Peyer's patch (tissue), 4 donors: ENCODE data around the gene ZFR2. TPM values are rescaled to one million over a fixed set of nuclear protein-coding genes. Genes with fewer than 3 reads are reported as not detected.
A peak's percentile ranks its signal among the peaks of the same experiment; 100 is the strongest.
"Not testable (repeated sequence)": the region's sequence is repeated elsewhere in the genome, so short reads cannot be mapped to it uniquely, and the experiment has no call there.

Experiments
- DNase-seq, 3 donors: peaks; one replicate each; pipeline ENCODE4 v3.0.0-alpha.2; 2017 to 2019
- H3K27ac ChIP-seq, 4 donors: fragments of 200-600 bp; sonication (generic); one replicate each; pipeline ENCODE4 v1.5.1; 2016 to 2019
- H3K27me3 ChIP-seq, 2 donors: fragments of 200-600 bp; sonication (generic); one replicate each; pipeline ENCODE4 v1.5.1; 2019
- H3K36me3 ChIP-seq, 3 donors: fragments of 200-600 bp; sonication (generic); one replicate each; pipeline ENCODE4 v1.5.1; 2016 to 2019
- H3K4me1 ChIP-seq, 4 donors: fragments of 200-600 bp; sonication (generic); one replicate each; pipeline ENCODE4 v1.5.1; 2016 to 2019
- H3K4me3 ChIP-seq, 4 donors: fragments of 200-600 bp; sonication (generic); 1 replicate in 3 of 4; 2 replicates in 1 of 4; pipeline ENCODE4 v1.5.1; 2016 to 2019; ENCODE audit warnings: mild to moderate bottlenecking in 1 of 4
- H3K9me3 ChIP-seq, 4 donors: fragments of 200-600 bp; sonication (generic); one replicate each; pipeline ENCODE4 v1.5.1; 2016 to 2019; ENCODE audit warnings: mild to moderate bottlenecking in 1 of 4
- CTCF ChIP-seq, 6 experiments: fragments of 450-650 bp in 4 of 6; fragments of 200-600 bp in 2 of 6; sonication (generic) in 1 of 6; IDR thresholded peaks; one replicate each; pipeline ENCODE4 v1.5.1; 2017 to 2019; ENCODE audit warnings: antibody characterized with exemption in 6 of 6, mild to moderate bottlenecking in 3 of 6, moderate library complexity in 1 of 6
- POLR2A ChIP-seq, 2 donors: fragments of 450-650 bp; IDR thresholded peaks; one replicate each; pipeline ENCODE4 v1.5.1; 2017; ENCODE audit warnings: antibody characterized with exemption in 2 of 2, mild to moderate bottlenecking in 2 of 2, moderate library complexity in 2 of 2
- total RNA-seq, 4 donors: library from RNA; depleted of rRNA; stranded (reverse); fragments of >200 nt; gene quantifications; one replicate each; pipeline ENCODE4 v1.1.0, GENCODE V29; 2016

Gene ZFR2
- total RNA-seq, 4 donors from 2014 or later, result not detected

- Histone ChIP-seq H3K4me3 (no peak overlapping the region), H3K27me3 (no peaks in the 10 kb centered on the region), H3K27ac (no peak overlapping the region), H3K4me1 (peaks cover 0 to 14% (median 10%) of the 10 kb centered on the region in 4 donors), H3K9me3 (no peaks in the 10 kb centered on the region), H3K36me3 (peaks cover 0 to 44% (median 0%) of the 10 kb centered on the region in 3 donors)
- no peak for TF ChIP-seq POLR2A (IDR thresholded peaks at IDR 0.05)
- no peak for TF ChIP-seq CTCF (IDR thresholded peaks at IDR 0.05)
- DNase-seq, result no peak
Measured at GRCh38 chr19:3766520-3766919, 102.3 kb downstream of the ZFR2 start.

GRCh38 chr19:3765757-3766156 lies 103.1 kb downstream of the ZFR2 start:
- Histone ChIP-seq H3K36me3 (peaks cover 0 to 44% (median 0%) of the 10 kb centered on the region in 3 donors), H3K4me1 (peaks cover 0 to 16% (median 13%) of the 10 kb centered on the region in 4 donors)
- H3K27me3 ChIP-seq, H3K4me3 ChIP-seq, H3K27ac ChIP-seq, DNase-seq, H3K9me3 ChIP-seq: not testable (repeated sequence)

- peaks cover 0 to 22% (median 18%) of the 10 kb centered on the region in 4 donors for H3K4me1 ChIP-seq
- H3K4me3 ChIP-seq, result no peak overlapping the region
- no peak for DNase-seq
- no peaks in the 10 kb centered on the region for H3K27me3 ChIP-seq
- TF ChIP-seq POLR2A (IDR thresholded peaks at IDR 0.05) (no peak), CTCF (IDR thresholded peaks at IDR 0.05) (no peak)
- H3K27ac ChIP-seq, result no peak overlapping the region
- peaks cover 0 to 44% (median 0%) of the 10 kb centered on the region in 3 donors for H3K36me3 ChIP-seq
- H3K9me3 ChIP-seq, result no peaks in the 10 kb centered on the region
Measured at GRCh38 chr19:3765121-3765520, 103.7 kb downstream of the ZFR2 start.

- H3K27me3 ChIP-seq, result no peaks in the 10 kb centered on the region
- H3K36me3 ChIP-seq, result peaks cover 0 to 50% (median 0%) of the 10 kb centered on the region in 3 donors
- no peaks in the 10 kb centered on the region for H3K9me3 ChIP-seq
- TF ChIP-seq CTCF (IDR thresholded peaks at IDR 0.05) (peak in 2 of 6 experiments; percentile 14 to 23), POLR2A (IDR thresholded peaks at IDR 0.05) (peak; percentile 67 to 86)
- peak within 1 kb of the TSS; percentile 94 to 100 (median 96) for H3K27ac ChIP-seq
- H3K4me3 ChIP-seq, result peak within 1 kb of the TSS; percentile 72 to 93 (median 90)
- peak; percentile 97 to 100 (median 99) for DNase-seq
- peaks cover 0 to 37% (median 25%) of the 10 kb centered on the region in 4 donors for H3K4me1 ChIP-seq
Measured at GRCh38 chr19:3762501-3763459, 106.1 kb downstream of the ZFR2 start, which contains the start of gene MRPL54. TSS of gene MRPL54 (plus strand) at chr19:3762682. CDS start at chr19:3762701, 19 bp downstream.

- H3K27me3 ChIP-seq, result no peaks in the 10 kb centered on the region
- TF ChIP-seq POLR2A (IDR thresholded peaks at IDR 0.05), result no peak
- TF ChIP-seq CTCF (IDR thresholded peaks at IDR 0.05), result no peak
- H3K27ac ChIP-seq, result peak overlapping the region; percentile 94 to 100 (median 96)
- peaks cover 0 to 37% (median 25%) of the 10 kb centered on the region in 4 donors for H3K4me1 ChIP-seq
- H3K9me3 ChIP-seq, result no peaks in the 10 kb centered on the region
- H3K36me3 ChIP-seq, result peaks cover 0 to 50% (median 0%) of the 10 kb centered on the region in 3 donors
- DNase-seq, result no peak
- H3K4me3 ChIP-seq, result peak overlapping the region in 2 of 4 donors; percentile 72 to 92
Measured at GRCh38 chr19:3762130-3762473, 106.7 kb downstream of the ZFR2 start.
